OCI-LY7 (cell line): Measurements from ENCODE around the gene SLC44A3.

Experiments used
- CTCF ChIP-seq: fragments of 200-600 bp; sonication (generic); conservative IDR thresholded peaks from 2 replicates; pipeline ENCODE4 v1.5.1; 2014; ENCODE audit warnings: mild to moderate bottlenecking, antibody characterized with exemption, low read length, moderate library complexity, mixed read lengths
- EZH2phosphoT487 ChIP-seq: fragments of 200-600 bp; sonication (generic); IDR thresholded peaks from 2 replicates; pipeline ENCODE4 v1.6.1; 2018; ENCODE audit warnings: low read depth, borderline replicate concordance, mild to moderate bottlenecking, mixed run types, antibody characterized with exemption, low read length, moderate library complexity, mixed read lengths

- TF ChIP-seq CTCF (no peak), EZH2phosphoT487 (no peak)
Observed at GRCh38 chr1:94797291-94797690, 22.9 kb upstream of the SLC44A3 start.
